ENCODE data around the gene TWSG1. TPM values are rescaled to one million over a fixed set of nuclear protein-coding genes. Genes with fewer than 3 reads are reported as not detected.
A peak's percentile ranks its signal among the peaks of the same experiment; 100 is the strongest.

The TWSG1 gene
- total RNA-seq, 1 donor from 2014 or later: 30.3 TPM

- Histone ChIP-seq H3K9ac (ENCODE audit: low read depth in 1 of 3, low read length in 3 of 3) (peak overlapping the region; percentile 66 to 79 (median 75)), H3K4me1 (ENCODE audit: control insufficient read depth in 3 of 3, insufficient read depth in 3 of 3, low read length in 3 of 3) (peaks cover 6 to 11% (median 9%) of the 10 kb centered on the region in 3 donors), H3K9me3 (ENCODE audit: control insufficient read depth in 3 of 3, low read length in 3 of 3) (no peaks in the 10 kb centered on the region), H3K27me3 (ENCODE audit: control insufficient read depth in 3 of 3, insufficient read depth in 3 of 3, low read length in 3 of 3) (no peaks in the 10 kb centered on the region), H3K36me3 (ENCODE audit: control insufficient read depth in 3 of 3, insufficient read depth in 3 of 3, low read length in 3 of 3) (peaks cover 5 to 9% (median 9%) of the 10 kb centered on the region in 3 donors), H3K27ac (ENCODE audit: low read depth, low read length) (peak overlapping the region; percentile 57), H3K4me3 (ENCODE audit: low read length in 3 of 3) (peak overlapping the region; percentile 68 to 83 (median 75))
Measured at GRCh38 chr18:9334973-9335696, 562 bp downstream of the TWSG1 start.

GRCh38 chr18:9335697-9336045 is 1.1 kb downstream of the TWSG1 start:
- H3K4me1 ChIP-seq (ENCODE audit: control insufficient read depth in 3 of 3, insufficient read depth in 3 of 3, low read length in 3 of 3): peaks cover 6 to 11% (median 9%) of the 10 kb centered on the region in 3 donors
- H3K27ac ChIP-seq (ENCODE audit: low read depth, low read length): no peak overlapping the region
- no peaks in the 10 kb centered on the region for H3K9me3 ChIP-seq (ENCODE audit: control insufficient read depth in 3 of 3, low read length in 3 of 3)
- H3K36me3 ChIP-seq (ENCODE audit: control insufficient read depth in 3 of 3, insufficient read depth in 3 of 3, low read length in 3 of 3): peaks cover 5 to 11% (median 9%) of the 10 kb centered on the region in 3 donors
- no peaks in the 10 kb centered on the region for H3K27me3 ChIP-seq (ENCODE audit: control insufficient read depth in 3 of 3, insufficient read depth in 3 of 3, low read length in 3 of 3)
- H3K4me3 ChIP-seq (ENCODE audit: low read length in 3 of 3): peak overlapping the region; percentile 68 to 83 (median 75)
- peak overlapping the region in 2 of 3 donors; percentile 75 to 79 for H3K9ac ChIP-seq (ENCODE audit: low read depth in 1 of 3, low read length in 3 of 3)

GRCh38 chr18:9336827-9337226 is 2.3 kb downstream of the TWSG1 start:
- Histone ChIP-seq H3K4me1 (ENCODE audit: control insufficient read depth in 3 of 3, insufficient read depth in 3 of 3, low read length in 3 of 3) (peaks cover 6 to 11% (median 9%) of the 10 kb centered on the region in 3 donors), H3K9ac (ENCODE audit: low read depth in 1 of 3, low read length in 3 of 3) (no peak overlapping the region), H3K27me3 (ENCODE audit: control insufficient read depth in 3 of 3, insufficient read depth in 3 of 3, low read length in 3 of 3) (no peaks in the 10 kb centered on the region), H3K27ac (ENCODE audit: low read depth, low read length) (no peak overlapping the region), H3K36me3 (ENCODE audit: control insufficient read depth in 3 of 3, insufficient read depth in 3 of 3, low read length in 3 of 3) (peaks cover 5 to 14% (median 10%) of the 10 kb centered on the region in 3 donors), H3K9me3 (ENCODE audit: control insufficient read depth in 3 of 3, low read length in 3 of 3) (no peaks in the 10 kb centered on the region), H3K4me3 (ENCODE audit: low read length in 3 of 3) (no peak overlapping the region)

- peaks cover 5 to 16% (median 13%) of the 10 kb centered on the region in 3 donors for H3K36me3 ChIP-seq (ENCODE audit: control insufficient read depth in 3 of 3, insufficient read depth in 3 of 3, low read length in 3 of 3)
- H3K4me3 ChIP-seq (ENCODE audit: low read length in 3 of 3): no peak overlapping the region
- H3K27ac ChIP-seq (ENCODE audit: low read depth, low read length): no peak overlapping the region
- no peak overlapping the region for H3K9ac ChIP-seq (ENCODE audit: low read depth in 1 of 3, low read length in 3 of 3)
- peaks cover 6 to 11% (median 9%) of the 10 kb centered on the region in 3 donors for H3K4me1 ChIP-seq (ENCODE audit: control insufficient read depth in 3 of 3, insufficient read depth in 3 of 3, low read length in 3 of 3)
- no peaks in the 10 kb centered on the region for H3K27me3 ChIP-seq (ENCODE audit: control insufficient read depth in 3 of 3, insufficient read depth in 3 of 3, low read length in 3 of 3)
- no peaks in the 10 kb centered on the region for H3K9me3 ChIP-seq (ENCODE audit: control insufficient read depth in 3 of 3, low read length in 3 of 3)
Measured at GRCh38 chr18:9337873-9338272, 3.3 kb downstream of the TWSG1 start.

GRCh38 chr18:9340472-9340871 is 5.9 kb downstream of the TWSG1 start:
- H3K27me3 ChIP-seq (ENCODE audit: control insufficient read depth in 3 of 3, insufficient read depth in 3 of 3, low read length in 3 of 3): no peaks in the 10 kb centered on the region
- H3K9me3 ChIP-seq (ENCODE audit: control insufficient read depth in 3 of 3, low read length in 3 of 3): no peaks in the 10 kb centered on the region
- peaks cover 5 to 16% (median 13%) of the 10 kb centered on the region in 3 donors for H3K36me3 ChIP-seq (ENCODE audit: control insufficient read depth in 3 of 3, insufficient read depth in 3 of 3, low read length in 3 of 3)

GRCh38 chr18:9343577-9343976 is 9.0 kb downstream of the TWSG1 start:
- Histone ChIP-seq H3K27ac (ENCODE audit: low read depth, low read length) (no peak overlapping the region), H3K36me3 (ENCODE audit: control insufficient read depth in 3 of 3, insufficient read depth in 3 of 3, low read length in 3 of 3) (peaks cover 0 to 9% (median 5%) of the 10 kb centered on the region in 3 donors), H3K27me3 (ENCODE audit: control insufficient read depth in 3 of 3, insufficient read depth in 3 of 3, low read length in 3 of 3) (no peaks in the 10 kb centered on the region), H3K9ac (ENCODE audit: low read depth in 1 of 3, low read length in 3 of 3) (no peak overlapping the region), H3K9me3 (ENCODE audit: control insufficient read depth in 3 of 3, low read length in 3 of 3) (no peaks in the 10 kb centered on the region), H3K4me1 (ENCODE audit: control insufficient read depth in 3 of 3, insufficient read depth in 3 of 3, low read length in 3 of 3) (no peaks in the 10 kb centered on the region), H3K4me3 (ENCODE audit: low read length in 3 of 3) (no peak overlapping the region)

More at GRCh38 chr18:9340472-9340871, 5.9 kb downstream of the TWSG1 start:
- Histone ChIP-seq H3K27ac (ENCODE audit: low read depth, low read length) (no peak overlapping the region), H3K4me3 (ENCODE audit: low read length in 3 of 3) (no peak overlapping the region), H3K4me1 (ENCODE audit: control insufficient read depth in 3 of 3, insufficient read depth in 3 of 3, low read length in 3 of 3) (peaks cover 0 to 2% (median 1%) of the 10 kb centered on the region in 3 donors), H3K9ac (ENCODE audit: low read depth in 1 of 3, low read length in 3 of 3) (no peak overlapping the region)

- Histone ChIP-seq H3K27ac (ENCODE audit: low read depth, low read length) (no peak overlapping the region), H3K36me3 (ENCODE audit: control insufficient read depth in 3 of 3, insufficient read depth in 3 of 3, low read length in 3 of 3) (peaks cover 0 to 4% (median 2%) of the 10 kb centered on the region in 3 donors), H3K9me3 (ENCODE audit: control insufficient read depth in 3 of 3, low read length in 3 of 3) (no peaks in the 10 kb centered on the region), H3K9ac (ENCODE audit: low read depth in 1 of 3, low read length in 3 of 3) (no peak overlapping the region), H3K4me3 (ENCODE audit: low read length in 3 of 3) (no peak overlapping the region), H3K27me3 (ENCODE audit: control insufficient read depth in 3 of 3, insufficient read depth in 3 of 3, low read length in 3 of 3) (no peaks in the 10 kb centered on the region), H3K4me1 (ENCODE audit: control insufficient read depth in 3 of 3, insufficient read depth in 3 of 3, low read length in 3 of 3) (no peaks in the 10 kb centered on the region)
Measured at GRCh38 chr18:9346775-9347174, 12.2 kb downstream of the TWSG1 start.

GRCh38 chr18:9348079-9348671 is 13.6 kb downstream of the TWSG1 start:
- Histone ChIP-seq H3K9ac (ENCODE audit: low read depth in 1 of 3, low read length in 3 of 3) (no peak overlapping the region), H3K4me3 (ENCODE audit: low read length in 3 of 3) (no peak overlapping the region), H3K9me3 (ENCODE audit: control insufficient read depth in 3 of 3, low read length in 3 of 3) (no peaks in the 10 kb centered on the region), H3K36me3 (ENCODE audit: control insufficient read depth in 3 of 3, insufficient read depth in 3 of 3, low read length in 3 of 3) (no peaks in the 10 kb centered on the region), H3K27ac (ENCODE audit: low read depth, low read length) (no peak overlapping the region), H3K4me1 (ENCODE audit: control insufficient read depth in 3 of 3, insufficient read depth in 3 of 3, low read length in 3 of 3) (no peaks in the 10 kb centered on the region), H3K27me3 (ENCODE audit: control insufficient read depth in 3 of 3, insufficient read depth in 3 of 3, low read length in 3 of 3) (no peaks in the 10 kb centered on the region)

- Histone ChIP-seq H3K4me1 (ENCODE audit: control insufficient read depth in 3 of 3, insufficient read depth in 3 of 3, low read length in 3 of 3) (no peaks in the 10 kb centered on the region), H3K4me3 (ENCODE audit: low read length in 3 of 3) (no peak overlapping the region), H3K9me3 (ENCODE audit: control insufficient read depth in 3 of 3, low read length in 3 of 3) (no peaks in the 10 kb centered on the region), H3K27me3 (ENCODE audit: control insufficient read depth in 3 of 3, insufficient read depth in 3 of 3, low read length in 3 of 3) (no peaks in the 10 kb centered on the region), H3K27ac (ENCODE audit: low read depth, low read length) (no peak overlapping the region), H3K36me3 (ENCODE audit: control insufficient read depth in 3 of 3, insufficient read depth in 3 of 3, low read length in 3 of 3) (no peaks in the 10 kb centered on the region), H3K9ac (ENCODE audit: low read depth in 1 of 3, low read length in 3 of 3) (no peak overlapping the region)
Measured at GRCh38 chr18:9348766-9349165, 14.2 kb downstream of the TWSG1 start.

- H3K9me3 ChIP-seq (ENCODE audit: control insufficient read depth in 3 of 3, low read length in 3 of 3): no peaks in the 10 kb centered on the region
- peaks cover 0 to 2% (median 0%) of the 10 kb centered on the region in 3 donors for H3K4me1 ChIP-seq (ENCODE audit: control insufficient read depth in 3 of 3, insufficient read depth in 3 of 3, low read length in 3 of 3)
- H3K27ac ChIP-seq (ENCODE audit: low read depth, low read length): no peak overlapping the region
- H3K4me3 ChIP-seq (ENCODE audit: low read length in 3 of 3): no peak overlapping the region
- no peaks in the 10 kb centered on the region for H3K36me3 ChIP-seq (ENCODE audit: control insufficient read depth in 3 of 3, insufficient read depth in 3 of 3, low read length in 3 of 3)
- H3K27me3 ChIP-seq (ENCODE audit: control insufficient read depth in 3 of 3, insufficient read depth in 3 of 3, low read length in 3 of 3): no peaks in the 10 kb centered on the region
- H3K9ac ChIP-seq (ENCODE audit: low read depth in 1 of 3, low read length in 3 of 3): no peak overlapping the region
Measured at GRCh38 chr18:9353596-9353995, 19.0 kb downstream of the TWSG1 start.
